ENCODE results near the gene UBQLN4.

Gene UBQLN4

DNA sequence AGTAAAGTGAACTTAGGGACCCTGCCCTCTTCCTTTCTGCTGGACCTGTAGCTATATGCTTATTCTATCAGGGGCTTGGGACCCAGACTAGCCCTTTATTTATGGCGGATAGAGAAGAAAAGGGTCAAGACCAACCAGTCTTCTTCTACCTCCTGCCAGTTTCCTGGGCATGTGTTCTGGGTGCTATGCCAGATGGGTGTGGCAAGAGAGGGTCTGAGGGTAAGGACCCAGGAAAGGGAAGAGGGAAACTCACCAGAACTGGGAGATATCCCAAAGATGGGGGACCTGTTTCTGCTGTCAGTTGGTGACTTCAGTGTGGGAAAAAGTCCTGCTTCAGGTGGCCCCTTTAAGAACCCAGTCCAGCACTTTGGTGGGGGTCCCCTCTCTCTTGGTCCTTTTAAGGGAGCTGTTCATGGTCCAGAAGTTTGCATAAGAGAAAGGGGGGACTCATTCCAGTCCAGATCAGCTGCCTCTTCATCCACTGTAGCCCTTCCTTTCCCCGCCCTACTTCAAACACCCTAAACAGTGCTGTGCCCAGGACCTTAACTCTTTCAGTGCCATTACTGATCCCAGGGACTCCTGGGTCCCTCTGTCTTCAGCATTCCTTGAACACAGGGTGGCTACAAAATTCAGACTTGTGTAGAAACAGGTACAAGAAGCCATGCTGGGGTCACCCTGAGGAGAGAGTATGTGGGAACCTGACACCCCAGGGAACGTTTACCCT lies 51.2 kb downstream of the UBQLN4 start (continued):
- no peak for TF ChIP-seq ZNF747 (tag by site-specific recombination; IDR thresholded peaks at IDR 0.05)

DNA sequence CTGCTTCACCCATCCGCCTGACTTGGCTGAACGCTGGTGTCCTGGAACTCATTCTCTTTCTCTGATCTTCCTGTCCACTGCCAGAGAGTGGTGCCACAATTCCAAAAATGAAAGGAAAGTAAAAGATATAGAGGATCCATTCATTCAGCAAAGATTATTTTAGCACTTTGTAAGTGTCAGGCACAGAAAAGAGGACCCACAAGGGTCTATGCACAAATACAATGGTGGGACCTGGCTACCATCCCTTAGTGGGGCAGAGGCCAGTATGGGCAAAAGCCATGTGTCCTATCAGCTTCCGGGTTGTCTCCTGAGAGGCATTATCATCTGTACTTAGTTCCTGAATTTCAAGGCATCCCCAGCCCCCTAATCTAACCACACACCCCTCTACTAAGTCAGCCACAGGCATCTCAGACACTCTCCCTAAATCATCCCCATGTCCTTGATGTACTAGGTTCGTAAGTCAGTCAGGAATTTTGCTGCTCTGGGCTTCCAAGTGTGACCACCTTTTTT lies 51.9 kb downstream of the UBQLN4 start:
- TF ChIP-seq ZNF654 (tag by site-specific recombination; IDR thresholded peaks at IDR 0.05; ENCODE audit: low read depth), result no peak
- no peak for TF ChIP-seq ZNF76 (tag by site-specific recombination; IDR thresholded peaks at IDR 0.05; ENCODE audit: borderline replicate concordance, low read depth)
- no peak for TF ChIP-seq ZNF837 (tag by site-specific recombination; IDR thresholded peaks at IDR 0.05)
- TF ChIP-seq ZNF530 (tag by site-specific recombination; IDR thresholded peaks at IDR 0.05; ENCODE audit: low read depth), result no peak
- TF ChIP-seq ZBTB48 (tag by site-specific recombination; IDR thresholded peaks at IDR 0.05), result peak; percentile 34; the same call in 1 of the 2 replicates
- peak; percentile 51 for TF ChIP-seq ZNF335 (tag by site-specific recombination; conservative IDR thresholded peaks at IDR 0.05)
- no peak for TF ChIP-seq GLIS1 (tag by site-specific recombination; IDR thresholded peaks at IDR 0.05)
- Histone ChIP-seq H3K9me3 (ENCODE audit: control insufficient read depth, insufficient read depth, low read depth, low read length) (no peaks in the 10 kb centered on the region), H3K4me1 (ENCODE audit: control insufficient read depth, insufficient read depth, low read length) (no peaks in the 10 kb centered on the region), H3K27ac (ENCODE audit: extremely low read depth, low read depth, low read length) (no peak overlapping the region), H3K36me3 (ENCODE audit: control insufficient read depth in 2 of 2, insufficient read depth in 1 of 2, low read length in 2 of 2) (peaks cover 0 to 2% of the 10 kb centered on the region in 2 experiments; a peak in 1 of 3 replicates), H3K4me3 (ENCODE audit: low read depth, low read length) (no peak overlapping the region)
- POLR2A ChIA-PET, result interaction anchor here (0.5 to 0.6 kb wide), 2 partner anchors 23 to 255 kb away, joined by 3 to 9 read pairs; partner anchors contain the start of gene ARHGEF2
- CTCF ChIA-PET, result interaction anchor here (0.6 to 1.8 kb wide), 6 partner anchors 12 to 435 kb away, joined by 3 to 7 read pairs (median 4); no protein-coding TSS in a partner anchor

- no peaks in the 10 kb centered on the region for H3K4me1 ChIP-seq (ENCODE audit: control insufficient read depth, insufficient read depth, low read length)
- ChIA-PET POLR2A (interaction anchor here (0.7 to 0.8 kb wide), 2 partner anchors 23 to 25 kb away, joined by 3 to 5 read pairs; partner anchors contain the start of gene ARHGEF2), CTCF (interaction anchor here (0.7 to 1.8 kb wide), 3 partner anchors 11 to 131 kb away, joined by 3 to 7 read pairs (median 6); no protein-coding TSS in a partner anchor)
- no peak for TF ChIP-seq ZNF426 (tag by site-specific recombination; IDR thresholded peaks at IDR 0.05)
- TF ChIP-seq ZNF610 (tag by site-specific recombination; IDR thresholded peaks at IDR 0.05; ENCODE audit: borderline replicate concordance), result no peak
- no peak for TF ChIP-seq GLIS2 (tag by site-specific recombination; IDR thresholded peaks at IDR 0.05)
- TF ChIP-seq PRDM10 (tag by site-specific recombination; IDR thresholded peaks at IDR 0.05), result peak; percentile 92
- no peak overlapping the region for H3K4me3 ChIP-seq (ENCODE audit: low read depth, low read length)
- H3K36me3 ChIP-seq (ENCODE audit: control insufficient read depth in 2 of 2, insufficient read depth in 1 of 2, low read length in 2 of 2), result no peaks in the 10 kb centered on the region
- no peak overlapping the region for H3K27ac ChIP-seq (ENCODE audit: extremely low read depth, low read depth, low read length)
- H3K9me3 ChIP-seq (ENCODE audit: control insufficient read depth, insufficient read depth, low read depth, low read length), result no peaks in the 10 kb centered on the region
Measured at GRCh38 chr1:156001021-156001661, 52.5 kb downstream of the UBQLN4 start.

DNA sequence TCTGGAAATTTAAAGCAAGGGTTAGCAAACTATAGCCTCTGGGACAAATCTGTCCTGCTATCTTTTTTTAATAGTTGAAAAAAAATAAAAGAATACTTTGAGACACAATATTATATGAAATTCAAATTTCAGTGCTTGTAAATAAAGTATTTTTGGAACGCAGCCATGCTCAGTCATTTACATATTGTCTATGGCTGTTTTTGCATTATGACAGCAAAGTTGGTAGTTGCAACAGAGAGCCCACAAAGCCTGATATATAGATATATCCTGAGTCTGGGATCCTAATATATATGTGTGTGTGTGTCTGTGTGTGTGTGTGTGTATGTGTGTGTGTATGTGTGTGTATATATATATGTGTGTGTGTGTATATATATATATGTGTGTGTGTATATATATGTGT lies 53.6 kb downstream of the UBQLN4 start:
- ChIA-PET POLR2A (no interaction called here), CTCF (interaction anchor here (1.8 kb wide), 1 partner anchor 10 kb away, joined by 7 read pairs; no protein-coding TSS in a partner anchor)
- H3K9me3 ChIP-seq (ENCODE audit: control insufficient read depth, insufficient read depth, low read depth, low read length), result no peaks in the 10 kb centered on the region
- H3K27ac ChIP-seq (ENCODE audit: extremely low read depth, low read depth, low read length), result no peak overlapping the region
- TF ChIP-seq ZSCAN4 (tag by site-specific recombination; IDR thresholded peaks at IDR 0.05), result peak; percentile 61; the same call in 1 of the 2 replicates
- no peak for TF ChIP-seq INSM2 (tag by site-specific recombination; IDR thresholded peaks at IDR 0.05)
- no peak for TF ChIP-seq ZNF555 (tag by site-specific recombination; conservative IDR thresholded peaks at IDR 0.05)
- no peak for TF ChIP-seq ZNF404 (tag by site-specific recombination; IDR thresholded peaks at IDR 0.05)
- TF ChIP-seq ZNF248 (tag by site-specific recombination; IDR thresholded peaks at IDR 0.05), result no peak
- no peak for TF ChIP-seq ZNF621 (tag by site-specific recombination; IDR thresholded peaks at IDR 0.05)
- no peak for TF ChIP-seq ZNF112 (tag by site-specific recombination; IDR thresholded peaks at IDR 0.05)
- TF ChIP-seq KLF1 (tag by site-specific recombination; IDR thresholded peaks at IDR 0.05), result no peak
- no peak for TF ChIP-seq ZNF19 (tag by site-specific recombination; IDR thresholded peaks at IDR 0.05; ENCODE audit: low read depth)
- H3K4me3 ChIP-seq (ENCODE audit: low read depth, low read length), result no peak overlapping the region
- H3K4me1 ChIP-seq (ENCODE audit: control insufficient read depth, insufficient read depth, low read length), result no peaks in the 10 kb centered on the region
- no peaks in the 10 kb centered on the region for H3K36me3 ChIP-seq (ENCODE audit: control insufficient read depth in 2 of 2, insufficient read depth in 1 of 2, low read length in 2 of 2)
